DMS114 treated with DMSO at 0.1 percent for 48 hours (cell line): ENCODE results near the gene ZNF732.
"Not testable (repeated sequence)": the region's sequence is repeated elsewhere in the genome, so short reads cannot be mapped to it uniquely, and the experiment has no call there.

Source experiments
- DNase-seq: peaks from one replicate; lab custom pipeline; 2025; ENCODE audit not compliant: unreplicated experiment; lab: John Stamatoyannopoulos, UW

Gene ZNF732

DNA sequence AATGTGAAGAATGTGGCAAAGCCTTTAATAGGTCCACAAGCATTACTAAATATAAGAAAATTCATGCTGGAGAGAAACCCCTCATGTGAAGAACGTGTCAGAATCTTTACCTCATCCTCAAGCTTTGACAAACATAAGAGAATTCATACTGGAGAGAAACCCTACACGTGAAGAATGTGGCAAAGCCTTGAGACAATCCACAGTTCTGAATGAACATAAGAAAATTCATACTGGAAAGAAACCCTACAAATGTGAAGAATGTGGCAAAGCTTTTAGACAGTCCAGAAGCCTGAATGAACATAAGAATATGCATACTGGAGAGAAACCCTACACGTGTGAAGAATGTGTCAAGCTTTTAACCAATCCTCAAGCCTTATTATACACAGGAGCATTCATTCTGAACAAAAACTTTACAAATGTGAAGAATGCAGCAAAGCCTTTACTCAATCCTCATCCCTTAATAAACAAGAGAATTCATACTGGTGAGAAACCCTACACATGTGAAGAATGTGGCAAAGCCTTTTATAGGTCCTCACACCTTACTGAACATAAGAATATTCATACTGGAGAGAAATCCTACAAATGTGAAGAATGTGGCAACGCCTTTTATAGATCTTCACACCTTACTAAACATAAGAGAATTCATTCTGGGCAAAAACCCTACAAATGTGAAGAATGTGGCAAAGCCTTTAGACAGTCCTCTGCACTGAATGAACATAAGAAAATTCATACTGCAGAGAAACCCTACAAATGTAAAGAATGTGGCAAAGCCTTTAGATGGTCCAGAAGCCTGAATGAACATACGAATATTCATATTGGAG is 51.1 kb downstream of the ZNF732 start:
- DNase-seq, result no peak

DNA sequence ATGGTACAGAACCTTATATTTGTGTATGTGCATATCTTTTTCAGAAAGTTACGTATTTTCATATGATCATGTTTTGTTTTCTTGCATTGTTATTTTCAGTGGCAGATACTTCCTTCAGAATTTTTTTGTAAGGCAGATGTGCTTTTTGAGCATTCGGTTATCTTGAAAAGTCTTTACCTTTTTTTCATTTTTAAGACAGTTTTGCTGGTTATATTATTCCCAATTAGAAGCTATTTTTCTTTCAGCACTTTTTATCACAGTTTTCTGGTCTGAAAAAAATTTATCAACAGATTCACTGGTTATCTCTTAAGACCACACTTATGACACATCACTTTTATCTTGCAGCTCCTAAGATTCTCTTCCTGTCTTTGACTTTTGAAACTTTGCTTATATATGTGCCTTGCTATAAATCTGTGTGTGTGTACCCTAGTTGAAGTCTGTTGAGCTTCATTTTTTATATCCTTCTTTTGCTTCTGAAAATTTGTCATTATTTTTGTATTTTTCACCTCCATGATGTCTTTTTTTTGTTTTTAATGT is 53.1 kb downstream of the ZNF732 start:
- DNase-seq, result no peak

DNA sequence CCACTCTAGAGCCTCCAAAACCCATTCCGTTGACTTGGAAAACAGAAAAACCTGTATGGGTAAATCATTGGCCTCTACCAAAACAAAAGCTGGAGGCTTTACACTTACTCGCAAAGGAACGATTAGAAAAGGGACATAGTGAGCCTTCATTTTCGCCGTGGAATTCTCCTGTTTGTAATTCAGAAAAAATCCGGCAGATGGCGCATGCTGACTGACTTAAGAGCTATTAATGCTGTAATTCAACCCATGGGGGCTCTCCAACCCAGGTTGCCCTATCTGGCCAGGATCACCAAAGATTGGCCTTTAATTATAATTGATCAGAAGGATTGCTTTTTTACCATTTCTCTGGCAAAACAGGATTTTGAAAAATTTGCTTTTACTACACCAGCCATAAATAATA is 60.8 kb downstream of the ZNF732 start:
- no peak for DNase-seq

DNA sequence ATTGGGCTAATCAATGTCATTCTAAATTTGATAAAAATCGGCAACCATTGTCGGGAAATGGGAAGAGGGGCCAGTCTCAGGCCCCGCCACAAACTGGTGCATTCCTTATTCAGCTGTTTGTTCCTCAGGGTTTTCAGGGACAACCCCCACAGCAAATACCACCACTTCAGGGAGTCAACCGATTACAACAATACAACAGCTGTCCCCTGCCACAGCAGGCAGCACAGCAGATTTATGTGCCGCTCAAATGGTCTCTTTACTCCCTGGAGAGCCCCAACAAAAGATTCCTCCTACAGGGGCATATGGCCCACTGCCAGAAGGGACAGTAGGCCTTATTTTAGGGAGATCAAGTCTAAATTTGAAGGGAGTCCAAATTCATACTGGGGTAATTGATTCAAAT is 61.8 kb downstream of the ZNF732 start:
- DNase-seq, result no peak

DNA sequence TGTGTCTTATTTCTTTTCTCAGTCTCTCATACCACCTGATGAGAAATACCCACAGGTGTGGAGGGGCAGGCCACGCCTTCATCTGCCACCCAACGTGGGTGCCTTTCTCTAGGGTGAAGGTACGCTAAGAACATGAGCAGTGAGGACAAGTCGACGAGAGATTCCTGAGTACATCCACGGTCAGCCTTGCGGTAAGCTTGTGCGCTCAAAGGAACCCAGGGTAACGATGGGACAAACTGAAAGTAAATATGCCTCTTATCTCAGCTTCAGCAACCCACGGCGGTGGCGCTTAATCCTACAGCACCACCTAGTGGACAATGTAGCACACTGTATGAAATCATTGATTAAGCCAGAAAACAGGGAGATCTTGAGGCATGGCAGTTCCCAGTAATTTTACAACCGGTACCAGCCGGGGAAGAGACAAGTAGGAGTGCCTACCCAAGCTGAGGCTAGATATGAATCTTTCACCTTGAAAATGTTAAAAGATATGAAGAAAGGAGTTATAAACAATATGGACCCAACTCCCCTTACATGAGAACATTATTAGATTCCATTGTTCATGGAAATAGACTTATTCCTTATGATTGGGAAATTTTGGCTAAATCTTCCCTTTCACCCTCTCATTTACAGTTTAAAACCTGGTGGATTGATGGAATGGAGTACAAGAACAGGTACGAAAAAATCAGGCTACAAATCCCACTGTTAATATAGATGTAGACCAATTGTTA is 63.0 kb downstream of the ZNF732 start:
- DNase-seq, result no peak

DNA sequence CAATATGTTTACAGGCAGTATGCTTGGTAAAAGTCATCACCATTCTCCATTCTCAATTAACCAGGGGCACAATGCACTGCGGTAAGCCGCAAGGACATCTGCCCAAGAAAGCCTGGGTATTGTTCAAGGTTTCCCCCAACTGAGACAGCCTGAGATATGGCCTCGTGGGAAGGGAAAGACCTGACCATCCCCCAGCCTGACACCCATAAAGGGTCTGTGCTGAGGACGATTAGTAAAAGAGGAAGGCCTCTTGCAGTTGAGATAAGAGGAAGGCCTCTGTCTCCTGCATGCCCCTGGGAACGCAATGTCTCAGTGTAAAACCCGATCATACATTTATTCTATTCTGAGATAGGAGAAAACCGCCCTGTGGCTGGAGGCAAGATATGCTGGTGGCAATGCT is 63.9 kb downstream of the ZNF732 start:
- not testable (repeated sequence) for DNase-seq

DNA sequence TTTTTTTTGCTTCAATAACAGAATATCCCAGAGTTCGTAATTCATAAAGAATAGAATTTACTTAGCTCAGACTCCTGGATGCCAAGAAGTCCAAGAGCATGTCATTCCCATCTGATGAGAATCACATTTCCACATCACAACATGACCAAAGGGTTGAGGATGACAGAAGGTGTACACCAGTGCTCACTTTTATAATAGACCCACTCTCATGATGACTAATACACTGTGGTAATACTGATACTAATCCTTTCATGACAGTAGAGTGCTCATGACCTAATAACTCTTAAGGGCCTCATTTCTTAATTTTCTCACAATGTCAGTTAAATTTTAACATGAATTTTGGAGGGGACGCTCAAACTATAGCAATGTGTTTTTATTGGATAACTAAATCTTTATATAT is 69.2 kb downstream of the ZNF732 start:
- DNase-seq, result no peak

DNA sequence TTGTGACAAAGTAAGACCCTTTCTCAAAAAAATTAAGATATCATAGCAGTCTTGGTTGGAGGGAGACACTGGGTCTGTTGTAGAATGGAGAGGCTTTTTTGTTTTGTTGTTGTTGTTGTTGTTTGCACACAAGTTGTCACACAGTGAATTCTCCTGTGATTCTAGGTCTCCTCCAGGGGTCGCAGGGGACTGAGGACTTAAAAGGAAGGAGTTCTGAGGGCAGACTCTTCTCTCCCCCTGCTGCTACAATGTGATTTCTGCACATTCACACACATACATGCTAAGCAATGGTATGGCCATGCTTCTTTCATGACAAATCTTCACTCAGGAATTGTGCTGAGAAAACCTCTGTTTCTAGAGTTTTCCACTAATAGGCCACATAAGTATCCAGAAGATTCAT is 71.1 kb downstream of the ZNF732 start:
- no peak for DNase-seq

DNA sequence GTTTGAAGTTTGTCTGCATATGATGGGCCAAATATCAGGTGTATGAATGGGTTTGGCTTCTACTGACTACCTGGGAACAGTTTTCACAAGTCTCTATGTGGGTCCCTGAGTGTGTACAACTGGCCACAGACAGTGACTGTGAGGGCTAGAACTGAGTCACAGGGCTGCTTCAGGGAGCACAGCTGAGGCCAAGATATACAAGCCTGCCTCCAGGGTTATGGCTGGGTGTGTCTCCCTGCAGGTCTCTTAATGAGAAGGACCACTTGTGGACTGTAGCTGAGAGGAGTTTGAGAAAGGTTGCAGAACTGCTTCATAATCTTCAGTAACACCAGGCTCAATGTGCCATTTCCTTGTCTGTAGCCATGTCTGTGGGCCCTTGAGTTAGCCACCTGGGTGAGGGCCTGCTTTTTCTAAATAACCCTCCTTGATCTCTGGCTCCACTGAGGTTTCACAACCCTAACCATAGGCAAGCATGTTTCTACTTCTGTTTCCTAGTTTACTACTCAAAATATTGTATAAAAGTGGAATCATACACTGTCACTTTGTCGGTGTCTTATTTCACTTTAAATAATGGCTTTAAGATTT is 81.3 kb downstream of the ZNF732 start:
- DNase-seq, result no peak
